Measurements from ENCODE around the gene CDC6.

Gene CDC6

GRCh38 chr17:40352779-40353394, 65.2 kb downstream of the CDC6 start:
- no peak overlapping the region for H3K4me3 ChIP-seq (ENCODE audit: low read depth, low read length)
- TF ChIP-seq, protein P1, sequence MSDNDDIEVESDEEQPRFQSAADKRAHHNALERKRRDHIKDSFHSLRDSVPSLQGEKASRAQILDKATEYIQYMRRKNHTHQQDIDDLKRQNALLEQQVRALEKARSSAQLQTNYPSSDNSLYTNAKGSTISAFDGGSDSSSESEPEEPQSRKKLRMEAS (IDR thresholded peaks at IDR 0.05; ENCODE audit: low read depth, low read length), result 0 out of 2 replicates have a peak, but pooled peaks have one; percentile 42
- TF ChIP-seq POLR2A (IDR thresholded peaks at IDR 0.05; ENCODE audit: extremely low read depth, insufficient read length), result no peak
- TF ChIP-seq MYC (IDR thresholded peaks at IDR 0.05; ENCODE audit: low read depth, low read length), result peak; percentile 20; the same call in 1 of the 2 replicates
- TF ChIP-seq, protein P2, sequence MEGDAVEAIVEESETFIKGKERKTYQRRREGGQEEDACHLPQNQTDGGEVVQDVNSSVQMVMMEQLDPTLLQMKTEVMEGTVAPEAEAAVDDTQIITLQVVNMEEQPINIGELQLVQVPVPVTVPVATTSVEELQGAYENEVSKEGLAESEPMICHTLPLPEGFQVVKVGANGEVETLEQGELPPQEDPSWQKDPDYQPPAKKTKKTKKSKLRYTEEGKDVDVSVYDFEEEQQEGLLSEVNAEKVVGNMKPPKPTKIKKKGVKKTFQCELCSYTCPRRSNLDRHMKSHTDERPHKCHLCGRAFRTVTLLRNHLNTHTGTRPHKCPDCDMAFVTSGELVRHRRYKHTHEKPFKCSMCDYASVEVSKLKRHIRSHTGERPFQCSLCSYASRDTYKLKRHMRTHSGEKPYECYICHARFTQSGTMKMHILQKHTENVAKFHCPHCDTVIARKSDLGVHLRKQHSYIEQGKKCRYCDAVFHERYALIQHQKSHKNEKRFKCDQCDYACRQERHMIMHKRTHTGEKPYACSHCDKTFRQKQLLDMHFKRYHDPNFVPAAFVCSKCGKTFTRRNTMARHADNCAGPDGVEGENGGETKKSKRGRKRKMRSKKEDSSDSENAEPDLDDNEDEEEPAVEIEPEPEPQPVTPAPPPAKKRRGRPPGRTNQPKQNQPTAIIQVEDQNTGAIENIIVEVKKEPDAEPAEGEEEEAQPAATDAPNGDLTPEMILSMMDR (IDR thresholded peaks at IDR 0.05; ENCODE audit: low read depth, low read length), result no peak
- DNase-seq (ENCODE audit: low read depth), result peak; percentile 89

Data from NB4 (cell line).